OCI-LY7 (cell line): ENCODE results near the gene ZNF547. TPM values are rescaled to one million over a fixed set of nuclear protein-coding genes. Genes with fewer than 3 reads are reported as not detected.

Experiments used
- BruUV-seq: library from RNA; stranded (reverse); fragments of 400-500 nt; replicated peaks from 2 replicates; lab custom pipeline; 2021; lab: Mats Ljungman, UMichigan
- CTCF ChIA-PET: fragments of 300-600 bp; sonication (Branson Sonifier 250); formaldehyde crosslinking; loops from one replicate; lab custom pipeline; 2022; ENCODE audit warnings: antibody characterized with exemption; ENCODE audit not compliant: unreplicated experiment; lab: Charles Lee
- POLR2A ChIA-PET: fragments of 300-600 bp; sonication (Branson Sonifier 250); formaldehyde crosslinking; loops from one replicate; lab custom pipeline; 2022; ENCODE audit warnings: antibody characterized with exemption; lab: Charles Lee
- DNase-seq: peaks from one replicate; pipeline ENCODE4 v3.0.0-alpha.2; 2015; ENCODE audit warnings: low spot score
- H2AFZ ChIP-seq: fragments of 200-600 bp; sonication (generic), shearing (Covaris generic); 2 replicates; pipeline ENCODE4 v1.6.1; 2014; ENCODE audit warnings: mild to moderate bottlenecking, antibody characterized with exemption, low read length, moderate library complexity
- H3K27ac ChIP-seq: fragments of 200-600 bp; sonication (generic); 2 replicates; pipeline ENCODE4 v1.5.1; 2014; ENCODE audit warnings: mixed run types, low read depth, mild to moderate bottlenecking, moderate library complexity, low read length, inconsistent platforms; ENCODE audit not compliant: poor library complexity, severe bottlenecking
- H3K36me3 ChIP-seq: fragments of 200-600 bp; sonication (generic); 2 replicates; pipeline ENCODE4 v1.6.1; 2014; ENCODE audit warnings: mild to moderate bottlenecking, antibody characterized with exemption, low read length, moderate library complexity, mixed read lengths; ENCODE audit not compliant: insufficient read depth
- H3K4me1 ChIP-seq: fragments of 200-600 bp; sonication (generic); 2 replicates; pipeline ENCODE4 v1.5.1; 2014; ENCODE audit warnings: mild to moderate bottlenecking, low read length; ENCODE audit not compliant: insufficient read depth, poor library complexity, severe bottlenecking
- H3K4me2 ChIP-seq: fragments of 200-600 bp; sonication (generic); 2 replicates; pipeline ENCODE4 v1.6.1; 2014; ENCODE audit warnings: mild to moderate bottlenecking, low read length
- H3K4me3 ChIP-seq: fragments of 200-600 bp; sonication (generic); 2 replicates; pipeline ENCODE4 v1.5.1; 2014; ENCODE audit warnings: mild to moderate bottlenecking, low read depth, low read length; ENCODE audit not compliant: poor library complexity, severe bottlenecking
- H3K79me2 ChIP-seq: fragments of 200-600 bp; sonication (generic); 2 replicates; pipeline ENCODE4 v1.6.1; 2016; ENCODE audit warnings: low read depth, mild to moderate bottlenecking, low read length, moderate library complexity, mixed read lengths; ENCODE audit not compliant: insufficient read depth
- H3K9me2 ChIP-seq: fragments of 200-600 bp; sonication (generic); 2 replicates; pipeline ENCODE4 v1.6.1; 2016; ENCODE audit warnings: mild to moderate bottlenecking, low read length, mixed read lengths; ENCODE audit not compliant: insufficient read depth
- H3K9me3 ChIP-seq: fragments of 200-600 bp; sonication (generic); 2 replicates; pipeline ENCODE4 v1.6.1; 2014; ENCODE audit warnings: mild to moderate bottlenecking, mixed run types, low read length, mixed read lengths
- H4K20me1 ChIP-seq: fragments of 200-600 bp; sonication (generic); 2 replicates; pipeline ENCODE4 v1.6.1; 2014; ENCODE audit warnings: mild to moderate bottlenecking, antibody characterized with exemption, low read length, moderate library complexity, mixed read lengths; ENCODE audit not compliant: insufficient read depth
- CTCF ChIP-seq: fragments of 200-600 bp; sonication (generic); conservative IDR thresholded peaks from 2 replicates; pipeline ENCODE4 v1.5.1; 2014; ENCODE audit warnings: mild to moderate bottlenecking, antibody characterized with exemption, low read length, moderate library complexity, mixed read lengths
- EZH2phosphoT487 ChIP-seq: fragments of 200-600 bp; sonication (generic); IDR thresholded peaks from 2 replicates; pipeline ENCODE4 v1.6.1; 2018; ENCODE audit warnings: low read depth, borderline replicate concordance, mild to moderate bottlenecking, mixed run types, antibody characterized with exemption, low read length, moderate library complexity, mixed read lengths
- intact Hi-C: fragments of 100-400 bp; cut with micrococcal nuclease; formaldehyde crosslinking; loops from one replicate; pipeline ENCODE4 v1.10.0; 2022; ENCODE audit not compliant: unreplicated experiment
- total RNA-seq, 2 experiments: library from RNA; depleted of rRNA in 1 of 2; stranded (reverse); fragments of >200 nt in 1 of 2; shearing (Covaris generic) in 1 of 2; gene quantifications; 2 replicates each; pipeline ENCODE4 v1.2.3, GENCODE V29; 2014 to 2022

The ZNF547 gene
- total RNA-seq, 2 experiments from 2014 or later: 3.9 to 4.5 TPM

DNA sequence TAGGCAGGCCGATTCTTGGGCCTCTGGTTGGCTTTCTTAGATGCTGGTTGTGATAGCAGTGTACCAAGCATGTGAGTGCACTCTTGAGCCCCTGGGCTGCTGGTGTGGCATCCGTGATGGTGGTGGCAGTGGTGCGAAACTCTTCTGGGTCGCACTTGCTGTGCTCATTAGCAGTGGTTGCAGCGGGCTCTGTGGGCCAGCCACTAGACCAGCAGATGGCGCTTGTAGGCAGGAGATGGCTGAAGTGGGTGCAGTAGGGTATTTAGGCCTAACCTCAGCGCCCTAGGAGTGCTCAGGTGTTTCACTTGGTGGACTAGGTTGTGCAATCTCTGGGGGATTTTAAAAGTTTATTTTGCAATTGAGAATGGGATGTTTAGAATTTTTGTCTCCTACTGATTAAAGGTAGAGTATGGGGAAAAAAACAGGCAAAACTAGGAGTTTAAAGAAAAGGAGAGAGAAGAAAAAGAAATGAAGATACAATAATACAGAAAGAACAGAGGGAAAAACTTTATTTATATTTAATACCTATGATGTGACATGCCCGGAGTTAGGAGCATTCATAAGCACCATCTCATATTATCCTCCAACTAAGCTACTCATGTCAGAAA is 43.3 kb downstream of the ZNF547 start:
- H3K4me1 ChIP-seq: peaks cover 4% of the 10 kb centered on the region
- H3K9me2 ChIP-seq: no peaks in the 10 kb centered on the region
- H2AFZ ChIP-seq: no peak overlapping the region
- H3K9me3 ChIP-seq: peaks cover 18% of the 10 kb centered on the region; the same call in 1 of the 2 replicates
- no peaks in the 10 kb centered on the region for H4K20me1 ChIP-seq
- intact Hi-C loops: no loop called here
- CTCF ChIA-PET: no interaction called here
- no peak overlapping the region for H3K4me3 ChIP-seq
- H3K36me3 ChIP-seq: peaks cover 4% of the 10 kb centered on the region; the same call in 1 of the 2 replicates
- no TSS peak for BruUV-seq
- DNase-seq: peak; percentile 69
- H3K79me2 ChIP-seq: no peaks in the 10 kb centered on the region; the same call in 1 of the 2 replicates
- POLR2A ChIA-PET: no interaction called here
- no peak for TF ChIP-seq EZH2phosphoT487
- TF ChIP-seq CTCF: peak; percentile 90
- no peak overlapping the region for H3K4me2 ChIP-seq
- H3K27ac ChIP-seq: no peak overlapping the region

DNA sequence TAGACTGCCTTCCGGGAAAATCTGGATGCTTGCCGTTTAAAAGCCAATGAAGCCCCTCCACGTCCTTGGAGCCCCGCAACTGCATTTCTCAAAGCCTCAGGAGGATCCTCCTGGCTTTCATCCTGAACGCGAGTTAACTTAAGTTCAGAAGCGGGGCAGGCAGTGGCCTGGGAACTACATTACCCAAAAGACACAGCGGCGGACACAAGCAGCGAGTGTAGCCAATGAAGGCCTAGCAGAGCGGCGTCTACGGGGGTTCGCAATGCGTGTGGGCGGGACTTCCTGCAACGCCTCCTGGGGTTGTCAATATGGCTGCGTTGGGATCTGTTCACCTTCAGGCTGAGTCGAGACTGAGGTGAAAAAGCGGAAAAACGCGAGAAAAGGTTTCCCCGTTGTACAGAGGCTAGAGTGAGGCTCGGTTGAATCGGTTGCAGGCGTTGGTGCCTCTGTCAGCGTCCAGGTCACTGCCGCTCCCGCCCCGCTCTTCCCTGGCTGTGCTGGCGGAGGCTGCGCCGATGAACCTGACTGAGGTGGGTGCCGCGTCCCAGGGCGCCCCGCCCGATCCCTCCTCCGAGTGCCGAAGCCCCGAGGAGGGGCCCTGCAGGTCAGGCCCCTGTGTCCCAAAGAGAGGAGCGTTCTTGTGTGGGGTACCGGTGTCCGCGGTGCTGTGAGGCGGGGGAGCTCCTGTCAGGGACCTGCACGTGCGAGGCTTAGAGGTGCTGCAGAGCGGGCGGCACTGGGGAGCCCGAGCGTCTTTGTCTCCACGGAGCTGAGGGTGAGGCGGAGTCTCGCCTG is 47.7 kb downstream of the ZNF547 start, which contains the start of gene ZNF17:
ZNF17 (plus strand) TSS at position 285 of the 795 bp plus-strand sequence. CDS start 2,455 bp downstream, outside the sequence.
- CTCF ChIA-PET: interaction anchor here (0.6 kb wide), 1 partner anchor 959 kb away, joined by 3 read pairs; no protein-coding TSS in a partner anchor
- Histone ChIP-seq H3K79me2 (peaks cover 7% of the 10 kb centered on the region; the same call in 1 of the 2 replicates), H3K9me2 (no peaks in the 10 kb centered on the region), H3K27ac (peak within 1 kb of the TSS; percentile 26), H3K4me1 (peaks cover 10% of the 10 kb centered on the region), H3K36me3 (peaks cover 13% of the 10 kb centered on the region), H3K4me3 (peak within 1 kb of the TSS; percentile 91), H2AFZ (peak within 1 kb of the TSS; percentile 99), H4K20me1 (no peaks in the 10 kb centered on the region), H3K9me3 (no peaks in the 10 kb centered on the region), H3K4me2 (peak within 1 kb of the TSS; percentile 83)
- TF ChIP-seq CTCF (no peak), EZH2phosphoT487 (no peak)
- peak; percentile 95 for DNase-seq
- BruUV-seq: TSS peak; percentile 56
- POLR2A ChIA-PET: interaction anchor here (0.7 kb wide), 1 partner anchor 316 kb away, joined by 3 read pairs; the partner anchor contains the start of gene ZNF671
- intact Hi-C loops: no loop called here

- TF ChIP-seq CTCF: no peak
- TF ChIP-seq EZH2phosphoT487: no peak
- Histone ChIP-seq H3K4me1 (no peaks in the 10 kb centered on the region), H3K79me2 (no peaks in the 10 kb centered on the region), H3K36me3 (peaks cover 59% of the 10 kb centered on the region), H3K9me3 (no peaks in the 10 kb centered on the region), H3K4me2 (no peak overlapping the region), H2AFZ (no peak overlapping the region), H4K20me1 (no peaks in the 10 kb centered on the region), H3K27ac (no peak overlapping the region), H3K4me3 (no peak overlapping the region), H3K9me2 (no peaks in the 10 kb centered on the region)
- no TSS peak for BruUV-seq
- POLR2A ChIA-PET: no interaction called here
- DNase-seq: no peak
- CTCF ChIA-PET: no interaction called here
- intact Hi-C loops: no loop called here
Observed at GRCh38 chr19:57419439-57419838, 56.1 kb downstream of the ZNF547 start.
